Neural progenitor cell (in vitro differentiated cells): ENCODE data around the gene ATP1B4.

ENCODE experiments used
- CTCF ChIP-seq: fragments of 200-600 bp; sonication (generic); IDR thresholded peaks from 2 replicates; pipeline ENCODE4 v1.5.1; 2017; ENCODE audit warnings: antibody characterized with exemption, mild to moderate bottlenecking
- EZH2 ChIP-seq: fragments of 200-600 bp; sonication (generic); IDR thresholded peaks from 2 replicates; pipeline ENCODE4 v1.6.1; 2017; ENCODE audit warnings: antibody characterized with exemption, mild to moderate bottlenecking, moderate library complexity

GRCh38 chrX:120350450-120351138 lies 11.3 kb upstream of the ATP1B4 start:
- TF ChIP-seq CTCF (no peak), EZH2 (no peak)
